Panc1 (cell line): ENCODE results near the gene PCSK2. TPM values are rescaled to one million over a fixed set of nuclear protein-coding genes. Genes with fewer than 3 reads are reported as not detected.

Experiments used
- ATAC-seq: fragments of 200-7000 bp; cut with Tn5 transposase; 2 replicates; pipeline ENCODE4 v1.9.1; 2020; ENCODE audit warnings: mild to moderate bottlenecking, moderate library complexity
- BruUV-seq: library from RNA; stranded (reverse); fragments of 400-500 nt; replicated peaks from 2 replicates; lab custom pipeline; 2021; lab: Mats Ljungman, UMichigan
- CTCF ChIA-PET: fragments of 300-600 bp; sonication (Branson Sonifier 250); formaldehyde crosslinking; loops from one replicate; lab custom pipeline; 2022; ENCODE audit warnings: antibody characterized with exemption; lab: Charles Lee
- POLR2A ChIA-PET: fragments of 300-600 bp; sonication (Branson Sonifier 250); formaldehyde crosslinking; loops from one replicate; lab custom pipeline; 2022; ENCODE audit warnings: antibody characterized with exemption; lab: Charles Lee
- DNase-seq: peaks from one replicate; pipeline ENCODE4 v3.0.0-alpha.2; 2010; ENCODE audit warnings: low read depth, low spot score
- H3K27ac ChIP-seq: 2 replicates; pipeline ENCODE4 v1.5.1; 2011; ENCODE audit warnings: mild to moderate bottlenecking, low read length, inconsistent platforms
- H3K27me3 ChIP-seq: fragments of 200-500 bp; sonication (Bioruptor generic); 2 replicates; pipeline ENCODE4 v1.6.0; 2014; ENCODE audit warnings: low read length, inconsistent platforms; ENCODE audit not compliant: control insufficient read depth, insufficient read depth
- H3K36me3 ChIP-seq: fragments of 200-500 bp; sonication (Bioruptor generic); 2 replicates; pipeline ENCODE4 v1.5.1; 2014; ENCODE audit warnings: inconsistent platforms, mild to moderate bottlenecking, low read length, moderate library complexity; ENCODE audit not compliant: control insufficient read depth, insufficient read depth
- H3K4me1 ChIP-seq: 2 replicates; pipeline ENCODE4 v1.5.1; 2011; ENCODE audit warnings: inconsistent platforms, mild to moderate bottlenecking, low read length, moderate library complexity; ENCODE audit not compliant: control insufficient read depth, insufficient read depth
- H3K4me3 ChIP-seq, 2 experiments: 2 replicates each; pipeline ENCODE4 v1.5.1; 2011 to 2012; ENCODE audit warnings: low read depth in 2 of 2, low read length in 2 of 2, mild to moderate bottlenecking in 2 of 2, inconsistent platforms in 1 of 2, moderate library complexity in 1 of 2
- H3K9me3 ChIP-seq: fragments of 200-500 bp; sonication (Bioruptor generic); 2 replicates; pipeline ENCODE4 v1.5.1; 2014; ENCODE audit warnings: low read depth, mild to moderate bottlenecking, inconsistent platforms, low read length, moderate library complexity; ENCODE audit not compliant: control insufficient read depth, insufficient read depth
- CTCF ChIP-seq: fragments of 450-650 bp; IDR thresholded peaks from 2 replicates; pipeline ENCODE4 v1.5.1; 2017; ENCODE audit warnings: mild to moderate bottlenecking
- POLR2AphosphoS5 ChIP-seq: IDR thresholded peaks from 2 replicates; pipeline ENCODE4 v1.6.1; 2012; ENCODE audit warnings: mild to moderate bottlenecking, low read depth, low read length, moderate library complexity
- REST ChIP-seq, 2 experiments: IDR thresholded peaks; 2 replicates each; pipeline ENCODE4 v1.6.1; 2011 to 2012; ENCODE audit warnings: low read depth in 2 of 2, control low read depth in 1 of 2, low read length in 1 of 2, mild to moderate bottlenecking in 1 of 2, moderate library complexity in 1 of 2; ENCODE audit not compliant: insufficient read depth in 1 of 2
- SIN3A ChIP-seq: IDR thresholded peaks from 2 replicates; pipeline ENCODE4 v1.6.1; 2012; ENCODE audit warnings: low read depth, mild to moderate bottlenecking, low read length, moderate library complexity, borderline replicate concordance; ENCODE audit not compliant: insufficient read depth
- TCF7L2 ChIP-seq: IDR thresholded peaks from 2 replicates; pipeline ENCODE4 v1.6.1; 2011; ENCODE audit warnings: mild to moderate bottlenecking, low read depth, low read length, inconsistent platforms
- in situ Hi-C: cut with HindIII; loops from 2 replicates; pipeline ENCODE4 v1.10.0; 2016; ENCODE audit warnings: low sequenced_read_pairs, low pct_unique_long_range_greater_than_20kb
- intact Hi-C: fragments of 100-400 bp; cut with micrococcal nuclease; formaldehyde crosslinking; loops from one replicate; pipeline ENCODE4 v1.10.0; 2022; ENCODE audit not compliant: unreplicated experiment
- total RNA-seq: library from RNA; stranded (reverse); gene quantifications from one replicate; pipeline ENCODE4 v1.2.1, GENCODE V29; 2021; ENCODE audit not compliant: unreplicated experiment

The PCSK2 gene
- total RNA-seq, 1 experiment from 2014 or later = not detected

DNA sequence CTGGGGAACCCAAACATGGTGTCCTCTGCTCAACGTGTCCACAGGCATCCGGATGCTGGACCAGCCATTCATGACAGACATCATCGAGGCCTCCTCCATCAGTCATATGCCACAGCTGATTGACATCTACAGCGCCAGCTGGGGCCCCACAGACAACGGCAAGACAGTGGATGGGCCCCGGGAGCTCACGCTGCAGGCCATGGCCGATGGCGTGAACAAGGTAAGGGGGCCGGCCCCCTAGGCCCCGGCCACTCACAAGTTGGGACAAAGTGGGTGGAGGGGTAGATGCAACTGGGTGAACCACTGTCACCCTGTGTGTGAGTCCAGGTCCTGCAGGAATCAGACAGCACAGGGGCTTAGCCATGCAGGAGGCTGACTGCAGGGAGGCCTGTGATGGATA is 209.8 kb downstream of the PCSK2 start:
- ChIA-PET POLR2A (no interaction called here), CTCF (no interaction called here)
- Histone ChIP-seq H3K27me3 (peaks cover 10% of the 10 kb centered on the region), H3K9me3 (no peaks in the 10 kb centered on the region), H3K27ac (no peak overlapping the region), H3K4me1 (no peaks in the 10 kb centered on the region), H3K36me3 (no peaks in the 10 kb centered on the region), H3K4me3 (no peak overlapping the region)
- in situ Hi-C loops (no loop called here), intact Hi-C loops (no loop called here)
- no peak for DNase-seq
- BruUV-seq = no TSS peak
- TF ChIP-seq POLR2AphosphoS5 = no peak
- no peak for TF ChIP-seq TCF7L2
- TF ChIP-seq CTCF = no peak
- TF ChIP-seq SIN3A = no peak
- no peak for TF ChIP-seq REST (IDR thresholded peaks at IDR 0.05; ENCODE audit: insufficient read depth in 1 of 2, low read depth in 2 of 2, low read length in 1 of 2)
- ATAC-seq = no peak

GRCh38 chr20:17437251-17437650 is 210.4 kb downstream of the PCSK2 start:
- no peaks in the 10 kb centered on the region for H3K9me3 ChIP-seq
- no peak overlapping the region for H3K27ac ChIP-seq
- no TSS peak for BruUV-seq
- in situ Hi-C loops = no loop called here
- no peak for ATAC-seq
- H3K27me3 ChIP-seq = peaks cover 11% of the 10 kb centered on the region
- POLR2A ChIA-PET = no interaction called here
- no peak overlapping the region for H3K4me3 ChIP-seq
- TF ChIP-seq POLR2AphosphoS5 = no peak
- H3K36me3 ChIP-seq = no peaks in the 10 kb centered on the region
- intact Hi-C loops = no loop called here
- H3K4me1 ChIP-seq = no peaks in the 10 kb centered on the region
- DNase-seq = no peak
- CTCF ChIA-PET = no interaction called here

DNA sequence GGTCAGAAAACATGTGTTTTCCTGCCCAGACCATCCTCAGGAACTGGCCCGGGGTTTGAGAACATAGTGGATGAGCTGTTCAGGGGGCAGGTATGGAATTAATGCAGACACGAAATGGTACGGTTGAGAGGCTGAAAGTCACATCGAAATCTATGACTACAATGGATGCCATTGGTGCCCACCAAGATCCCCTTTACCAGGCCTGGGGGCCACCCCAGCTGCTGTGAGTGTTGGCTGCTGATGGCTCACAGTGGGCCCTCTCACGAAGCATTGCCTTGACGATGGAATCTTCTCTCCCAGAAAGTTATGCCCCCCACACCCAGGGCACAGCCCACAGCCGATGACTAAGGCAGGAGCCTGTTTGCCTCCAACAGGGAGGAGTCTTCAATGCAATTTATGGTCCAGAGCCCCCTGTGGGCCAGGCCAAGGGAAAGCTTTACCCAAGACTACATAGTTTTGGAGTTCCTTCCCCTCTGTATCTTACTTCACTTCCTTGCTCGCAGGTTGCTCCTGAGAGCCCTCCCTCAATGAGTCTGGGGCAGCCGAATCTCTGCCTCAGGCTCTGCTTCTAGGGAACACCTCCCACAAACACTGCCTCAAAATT is 211.7 kb downstream of the PCSK2 start:
- no peak for ATAC-seq
- ChIA-PET POLR2A (interaction anchor here (0.6 kb wide), 1 partner anchor 47 kb away, joined by 5 read pairs; no protein-coding TSS in a partner anchor), CTCF (no interaction called here)
- in situ Hi-C loops = no loop called here
- no TSS peak for BruUV-seq
- Histone ChIP-seq H3K27ac (no peak overlapping the region), H3K9me3 (no peaks in the 10 kb centered on the region), H3K36me3 (no peaks in the 10 kb centered on the region), H3K4me1 (no peaks in the 10 kb centered on the region), H3K27me3 (peaks cover 15% of the 10 kb centered on the region), H3K4me3 (no peak overlapping the region)
- no peak for DNase-seq
- TF ChIP-seq SIN3A (no peak), CTCF (no peak), TCF7L2 (no peak), REST (IDR thresholded peaks at IDR 0.05; ENCODE audit: insufficient read depth in 1 of 2, low read depth in 2 of 2, low read length in 1 of 2) (no peak), POLR2AphosphoS5 (no peak)
- intact Hi-C loops = no loop called here
